IMR-90 (cell line): Measurements from ENCODE around the gene TASP1. TPM values are rescaled to one million over a fixed set of nuclear protein-coding genes. Genes with fewer than 3 reads are reported as not detected.

Source experiments
- ATAC-seq: fragments of 200-7000 bp; cut with Tn5 transposase; 2 replicates; pipeline ENCODE4 v1.9.1; 2020; ENCODE audit warnings: low read depth, mild to moderate bottlenecking, moderate library complexity
- BruUV-seq: library from RNA; stranded (reverse); fragments of 400-500 nt; replicated peaks from 2 replicates; lab custom pipeline; 2021; lab: Mats Ljungman, UMichigan
- CTCF ChIA-PET: fragments of 300-600 bp; formaldehyde crosslinking; extraction: SDS; loops from one replicate; lab custom pipeline; 2021; ENCODE audit warnings: antibody characterized with exemption; lab: Yijun Ruan, JAX
- POLR2A ChIA-PET: fragments of 300-600 bp; sonication (Branson Sonifier 250); formaldehyde crosslinking; loops from one replicate; lab custom pipeline; 2022; ENCODE audit warnings: antibody characterized with exemption; ENCODE audit not compliant: unreplicated experiment; lab: Charles Lee
- DNase-seq: peaks from one replicate; pipeline ENCODE4 v3.0.0; 2013
- H2AFZ ChIP-seq: replicated peaks from 2 replicates; pipeline ENCODE3; 2013; ENCODE audit warnings: low read length, mild to moderate bottlenecking; ENCODE audit not compliant: poor library complexity
- H2AK5ac ChIP-seq: 2 replicates; pipeline ENCODE4 v1.6.1; 2013; ENCODE audit warnings: low read depth, low read length, inconsistent platforms
- H2AK9ac ChIP-seq: replicated peaks from 2 replicates; pipeline ENCODE3; 2013; ENCODE audit warnings: mild to moderate bottlenecking, low read depth, low read length, moderate library complexity; ENCODE audit not compliant: poor library complexity
- H2BK120ac ChIP-seq: 2 replicates; pipeline ENCODE4 v1.6.1; 2013; ENCODE audit warnings: low read depth, low read length, inconsistent platforms
- H2BK15ac ChIP-seq: 3 replicates; pipeline ENCODE4 v1.6.1; 2013; ENCODE audit warnings: low read depth, low read length, inconsistent platforms
- H2BK20ac ChIP-seq: 2 replicates; pipeline ENCODE4 v1.6.1; 2013; ENCODE audit warnings: low read depth, mild to moderate bottlenecking, inconsistent platforms, low read length, moderate library complexity
- H2BK5ac ChIP-seq: 2 replicates; pipeline ENCODE4 v1.6.1; 2013; ENCODE audit warnings: mild to moderate bottlenecking, low read depth, low read length, inconsistent platforms; ENCODE audit not compliant: poor library complexity, severe bottlenecking
- H3K14ac ChIP-seq: replicated peaks from 2 replicates; pipeline ENCODE4 v1.6.1; 2013; ENCODE audit warnings: low read depth, low read length, inconsistent platforms
- H3K18ac ChIP-seq: 2 replicates; pipeline ENCODE4 v1.6.1; 2013; ENCODE audit warnings: low read depth, low read length, control low read depth
- H3K23ac ChIP-seq: 2 replicates; pipeline ENCODE4 v1.6.1; 2013; ENCODE audit warnings: low read depth, low read length, inconsistent platforms
- H3K27ac ChIP-seq: 2 replicates; pipeline ENCODE4 v1.5.1; 2013; ENCODE audit warnings: mild to moderate bottlenecking, control low read depth, low read length; ENCODE audit not compliant: insufficient read depth
- H3K27me3 ChIP-seq: 2 replicates; pipeline ENCODE4 v1.6.1; 2013; ENCODE audit warnings: low read length; ENCODE audit not compliant: control insufficient read depth, insufficient read depth
- H3K36me3 ChIP-seq: 2 replicates; pipeline ENCODE4 v1.6.1; 2013; ENCODE audit warnings: low read length, mixed read lengths; ENCODE audit not compliant: control insufficient read depth, insufficient read depth
- H3K4ac ChIP-seq: 2 replicates; pipeline ENCODE4 v1.6.1; 2013; ENCODE audit warnings: low read depth, low read length, inconsistent platforms
- H3K4me1 ChIP-seq: 2 replicates; pipeline ENCODE4 v1.6.1; 2013; ENCODE audit warnings: low read length, mixed read lengths; ENCODE audit not compliant: control insufficient read depth, insufficient read depth
- H3K4me2 ChIP-seq: 2 replicates; pipeline ENCODE4 v1.6.1; 2013; ENCODE audit warnings: low read depth, mild to moderate bottlenecking, control low read depth, low read length, moderate library complexity
- H3K4me3 ChIP-seq: 2 replicates; pipeline ENCODE4 v1.5.1; 2013; ENCODE audit warnings: low read depth, mild to moderate bottlenecking, control low read depth, low read length, moderate library complexity; ENCODE audit not compliant: insufficient read depth
- H3K56ac ChIP-seq: 2 replicates; pipeline ENCODE4 v1.6.1; 2013; ENCODE audit warnings: low read length, inconsistent platforms; ENCODE audit not compliant: insufficient read depth; ENCODE audit errors: extremely low read depth
- H3K79me1 ChIP-seq, 2 experiments: 2 replicates each; pipeline ENCODE4 v1.6.1; 2013; ENCODE audit warnings: low read length in 2 of 2, inconsistent platforms in 1 of 2, low read depth in 1 of 2
- H3K9ac ChIP-seq: 2 replicates; pipeline ENCODE4 v1.6.1; 2013; ENCODE audit warnings: low read depth, low read length, control low read depth
- H3K9me1 ChIP-seq: 2 replicates; pipeline ENCODE4 v1.6.1; 2013; ENCODE audit warnings: low read length, inconsistent platforms; ENCODE audit not compliant: insufficient read depth
- H3K9me3 ChIP-seq: 2 replicates; pipeline ENCODE4 v1.6.1; 2013; ENCODE audit warnings: low read length; ENCODE audit not compliant: control insufficient read depth, insufficient read depth
- H4K20me1 ChIP-seq: 2 replicates; pipeline ENCODE4 v1.6.1; 2013; ENCODE audit warnings: low read length, inconsistent platforms; ENCODE audit not compliant: insufficient read depth
- H4K5ac ChIP-seq: 2 replicates; pipeline ENCODE4 v1.6.1; 2013; ENCODE audit warnings: mild to moderate bottlenecking, low read depth, low read length, control low read depth
- H4K8ac ChIP-seq, 2 experiments: 2 replicates each; pipeline ENCODE4 v1.6.1; 2013; ENCODE audit warnings: low read depth in 2 of 2, low read length in 2 of 2, control low read depth in 1 of 2, inconsistent platforms in 1 of 2
- H4K91ac ChIP-seq: 2 replicates; pipeline ENCODE4 v1.6.1; 2013; ENCODE audit warnings: low read depth, low read length, inconsistent platforms; ENCODE audit not compliant: insufficient read depth
- BHLHE40 ChIP-seq: fragments of 150-350 bp; IDR thresholded peaks from 2 replicates; pipeline ENCODE4 v1.6.1; 2016; ENCODE audit warnings: mild to moderate bottlenecking, low read depth, low read length
- CEBPB ChIP-seq: IDR thresholded peaks from 2 replicates; pipeline ENCODE4 v1.6.1; 2012; ENCODE audit warnings: low read depth, low read length, improper control_type of control experiment
- CHD1 ChIP-seq: IDR thresholded peaks from 2 replicates; pipeline ENCODE4 v1.6.1; 2012; ENCODE audit warnings: low read depth, low read length, improper control_type of control experiment
- FOS ChIP-seq: fragments of 150-350 bp; IDR thresholded peaks from 2 replicates; pipeline ENCODE4 v1.6.1; 2016; ENCODE audit warnings: low read depth, low read length
- MAFK ChIP-seq: IDR thresholded peaks from 2 replicates; pipeline ENCODE4 v1.6.1; 2012; ENCODE audit warnings: low read depth, low read length, improper control_type of control experiment
- MAZ ChIP-seq: IDR thresholded peaks from 2 replicates; pipeline ENCODE4 v1.6.1; 2012; ENCODE audit warnings: low read depth, mild to moderate bottlenecking, low read length, improper control_type of control experiment, moderate library complexity, borderline replicate concordance
- MXI1 ChIP-seq: IDR thresholded peaks from 2 replicates; pipeline ENCODE4 v1.6.1; 2012; ENCODE audit warnings: low read depth, mild to moderate bottlenecking, low read length, moderate library complexity, borderline replicate concordance
- NFE2L2 ChIP-seq: fragments of 150-350 bp; IDR thresholded peaks from 2 replicates; pipeline ENCODE4 v1.6.1; 2016; ENCODE audit warnings: low read depth, mild to moderate bottlenecking, low read length
- POLR2A ChIP-seq: IDR thresholded peaks from 2 replicates; pipeline ENCODE4 v1.6.1; 2012; ENCODE audit warnings: mild to moderate bottlenecking, low read depth, low read length
- RAD21 ChIP-seq: IDR thresholded peaks from 2 replicates; pipeline ENCODE4 v1.6.1; 2012; ENCODE audit warnings: low read length, improper control_type of control experiment
- RCOR1 ChIP-seq: IDR thresholded peaks from 2 replicates; pipeline ENCODE4 v1.6.1; 2012; ENCODE audit warnings: mild to moderate bottlenecking, low read length, improper control_type of control experiment; ENCODE audit not compliant: insufficient replicate concordance
- RFX5 ChIP-seq: IDR thresholded peaks from 2 replicates; pipeline ENCODE4 v1.8.0; 2012; ENCODE audit warnings: low read depth, mild to moderate bottlenecking, low read length, moderate library complexity
- SMC3 ChIP-seq: fragments of 150-350 bp; IDR thresholded peaks from 2 replicates; pipeline ENCODE4 v1.6.1; 2016; ENCODE audit warnings: low read depth, mild to moderate bottlenecking, antibody characterized with exemption, low read length, moderate library complexity
- WGBS, 2 experiments: methylation state at CpG; one replicate each; pipeline versions ENCODE4 v1.1.5 to v1.1.7; 2013; ENCODE audit warnings: missing lambda C conversion rate in 2 of 2; ENCODE audit not compliant: insufficient read length in 1 of 2; ENCODE audit errors: extremely low coverage in 2 of 2; 5-methylcytosine and 5-hydroxymethylcytosine counted together
- dilution Hi-C: fragments of 300-500 bp; cut with HindIII; formaldehyde crosslinking; loops from one replicate; pipeline ENCODE4 v1.14.3; 2018; ENCODE audit warnings: low sequenced_read_pairs; ENCODE audit not compliant: unreplicated experiment
- in situ Hi-C: fragments of 300-500 bp; cut with MboI; formaldehyde crosslinking; loops from 3 replicates; pipeline ENCODE4 v1.14.3; 2019; ENCODE audit warnings: low sequenced_read_pairs, inconsistent platforms, mixed read lengths
- intact Hi-C: fragments of 100-400 bp; cut with micrococcal nuclease; formaldehyde crosslinking; loops from 2 replicates; pipeline ENCODE4 v1.10.0; 2022
- polyA plus RNA-seq, 3 experiments: library from polyadenylated mRNA; depleted of rRNA; stranded (reverse); fragments of >200 nt; gene quantifications; 2 replicates each; pipeline ENCODE4 v1.2.3, GENCODE V29; 2012; ENCODE audit warnings: low replicate concordance in 1 of 3
- total RNA-seq: library from RNA; depleted of rRNA; stranded (reverse); fragments of >200 nt; gene quantifications from 2 replicates; pipeline ENCODE4 v1.2.3, GENCODE V29; 2012
- TF ChIP-seq, protein P1 (sequence below): fragments of 150-350 bp; IDR thresholded peaks from 2 replicates; pipeline ENCODE4 v1.6.1; 2016; ENCODE audit warnings: low read depth, mild to moderate bottlenecking, low read length, moderate library complexity, borderline replicate concordance
- TF ChIP-seq, protein P2 (sequence below): conservative IDR thresholded peaks from 2 replicates; pipeline ENCODE4 v1.5.1; 2012; ENCODE audit warnings: mild to moderate bottlenecking, low read depth, low read length, improper control_type of control experiment
- TF ChIP-seq, protein P3 (sequence below): fragments of 150-350 bp; IDR thresholded peaks from 2 replicates; pipeline ENCODE4 v1.6.1; 2017; ENCODE audit warnings: mild to moderate bottlenecking, antibody characterized with exemption, low read length, low read depth

Gene TASP1
- total and polyA plus RNA-seq, 2 of the 4 experiments (the other 2 are of a cell fraction) = 3.9 to 7.9 TPM

DNA sequence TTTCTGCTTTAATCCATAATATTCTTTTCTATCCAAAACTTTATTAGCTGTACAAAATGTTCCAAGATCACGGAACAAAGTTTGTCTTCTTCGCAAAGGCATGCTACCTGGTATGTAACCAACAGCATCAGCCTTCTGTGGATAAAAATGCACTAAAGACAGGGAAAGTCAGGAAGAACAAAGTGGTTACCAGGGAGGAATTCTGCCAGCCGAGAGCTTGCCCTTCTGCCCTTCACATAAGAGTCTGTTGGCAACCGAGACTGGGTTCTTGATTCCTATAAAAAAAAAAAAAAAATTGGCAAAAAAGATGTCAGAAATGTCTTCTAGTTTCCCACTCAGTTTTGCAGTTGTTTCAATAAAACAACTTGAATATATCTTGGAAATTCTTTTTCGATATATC lies 58.0 kb downstream of the TASP1 start:
- H3K9ac ChIP-seq = no peak overlapping the region
- no peak overlapping the region for H2AK5ac ChIP-seq
- 0 out of 4 replicates have a peak, but pooled peaks cover 0 to 4% of the 10 kb centered on the region in 2 experiments for H3K79me1 ChIP-seq
- no peak overlapping the region for H3K56ac ChIP-seq
- no peak overlapping the region for H2BK120ac ChIP-seq
- no peak overlapping the region for H3K4me3 ChIP-seq
- H3K4ac ChIP-seq = no peak overlapping the region
- H2BK20ac ChIP-seq = no peak overlapping the region
- H4K20me1 ChIP-seq = no peaks in the 10 kb centered on the region
- H3K27ac ChIP-seq = no peak overlapping the region
- DNase-seq = no peak
- POLR2A ChIA-PET = no interaction called here
- intact Hi-C loops = loop anchor here (10.0 kb wide), 1 partner anchor 164 kb away; no protein-coding TSS in a partner anchor
- H3K9me3 ChIP-seq = peaks cover 3% of the 10 kb centered on the region
- BruUV-seq = no TSS peak
- H2AK9ac ChIP-seq = no peak overlapping the region
- no peaks in the 10 kb centered on the region for H3K4me1 ChIP-seq
- no peak overlapping the region for H4K5ac ChIP-seq
- no peak overlapping the region for H4K91ac ChIP-seq
- dilution Hi-C loops = no loop called here
- H3K23ac ChIP-seq = no peak overlapping the region
- no peak overlapping the region for H2BK15ac ChIP-seq
- no peaks in the 10 kb centered on the region for H3K36me3 ChIP-seq
- H3K18ac ChIP-seq = no peak overlapping the region
- no peak overlapping the region for H2BK5ac ChIP-seq
- H3K27me3 ChIP-seq = no peaks in the 10 kb centered on the region
- ATAC-seq = no peak
- no peaks in the 10 kb centered on the region for H3K9me1 ChIP-seq
- H4K8ac ChIP-seq = no peak overlapping the region
- no peak overlapping the region for H2AFZ ChIP-seq
- CTCF ChIA-PET = interaction anchor here (0.6 kb wide), 1 partner anchor 120 kb away, joined by 3 read pairs; no protein-coding TSS in a partner anchor
- no peak overlapping the region for H3K14ac ChIP-seq
- TF ChIP-seq RCOR1 = no peak
- no peak for TF ChIP-seq POLR2A
- no peak for TF ChIP-seq RFX5
- TF ChIP-seq BHLHE40 = no peak
- no peak for TF ChIP-seq SMC3
- no peak for TF ChIP-seq MAZ
- TF ChIP-seq, protein P1, sequence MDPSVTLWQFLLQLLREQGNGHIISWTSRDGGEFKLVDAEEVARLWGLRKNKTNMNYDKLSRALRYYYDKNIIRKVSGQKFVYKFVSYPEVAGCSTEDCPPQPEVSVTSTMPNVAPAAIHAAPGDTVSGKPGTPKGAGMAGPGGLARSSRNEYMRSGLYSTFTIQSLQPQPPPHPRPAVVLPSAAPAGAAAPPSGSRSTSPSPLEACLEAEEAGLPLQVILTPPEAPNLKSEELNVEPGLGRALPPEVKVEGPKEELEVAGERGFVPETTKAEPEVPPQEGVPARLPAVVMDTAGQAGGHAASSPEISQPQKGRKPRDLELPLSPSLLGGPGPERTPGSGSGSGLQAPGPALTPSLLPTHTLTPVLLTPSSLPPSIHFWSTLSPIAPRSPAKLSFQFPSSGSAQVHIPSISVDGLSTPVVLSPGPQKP = no peak
- TF ChIP-seq MXI1 = no peak
- TF ChIP-seq, protein P2, sequence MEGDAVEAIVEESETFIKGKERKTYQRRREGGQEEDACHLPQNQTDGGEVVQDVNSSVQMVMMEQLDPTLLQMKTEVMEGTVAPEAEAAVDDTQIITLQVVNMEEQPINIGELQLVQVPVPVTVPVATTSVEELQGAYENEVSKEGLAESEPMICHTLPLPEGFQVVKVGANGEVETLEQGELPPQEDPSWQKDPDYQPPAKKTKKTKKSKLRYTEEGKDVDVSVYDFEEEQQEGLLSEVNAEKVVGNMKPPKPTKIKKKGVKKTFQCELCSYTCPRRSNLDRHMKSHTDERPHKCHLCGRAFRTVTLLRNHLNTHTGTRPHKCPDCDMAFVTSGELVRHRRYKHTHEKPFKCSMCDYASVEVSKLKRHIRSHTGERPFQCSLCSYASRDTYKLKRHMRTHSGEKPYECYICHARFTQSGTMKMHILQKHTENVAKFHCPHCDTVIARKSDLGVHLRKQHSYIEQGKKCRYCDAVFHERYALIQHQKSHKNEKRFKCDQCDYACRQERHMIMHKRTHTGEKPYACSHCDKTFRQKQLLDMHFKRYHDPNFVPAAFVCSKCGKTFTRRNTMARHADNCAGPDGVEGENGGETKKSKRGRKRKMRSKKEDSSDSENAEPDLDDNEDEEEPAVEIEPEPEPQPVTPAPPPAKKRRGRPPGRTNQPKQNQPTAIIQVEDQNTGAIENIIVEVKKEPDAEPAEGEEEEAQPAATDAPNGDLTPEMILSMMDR = no peak
- no peak for TF ChIP-seq CEBPB
- TF ChIP-seq FOS = no peak
- no peak for TF ChIP-seq NFE2L2
- TF ChIP-seq MAFK = no peak
- TF ChIP-seq CHD1 = no peak
- TF ChIP-seq RAD21 = no peak
- TF ChIP-seq, protein P3, sequence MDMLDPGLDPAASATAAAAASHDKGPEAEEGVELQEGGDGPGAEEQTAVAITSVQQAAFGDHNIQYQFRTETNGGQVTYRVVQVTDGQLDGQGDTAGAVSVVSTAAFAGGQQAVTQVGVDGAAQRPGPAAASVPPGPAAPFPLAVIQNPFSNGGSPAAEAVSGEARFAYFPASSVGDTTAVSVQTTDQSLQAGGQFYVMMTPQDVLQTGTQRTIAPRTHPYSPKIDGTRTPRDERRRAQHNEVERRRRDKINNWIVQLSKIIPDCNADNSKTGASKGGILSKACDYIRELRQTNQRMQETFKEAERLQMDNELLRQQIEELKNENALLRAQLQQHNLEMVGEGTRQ = no peak
- WGBS, 2 experiments = 100% methylated on average over 1 of the region's 5 CpGs; no CpG with 5 or more reads in 1 of the 2 experiments
- H3K4me2 ChIP-seq = no peak overlapping the region
- in situ Hi-C loops = no loop called here
